ENCODE measurements around the gene PA2G4. TPM values are rescaled to one million over a fixed set of nuclear protein-coding genes. Genes with fewer than 3 reads are reported as not detected.
"Not testable (repeated sequence)": the region's sequence is repeated elsewhere in the genome, so short reads cannot be mapped to it uniquely, and the experiment has no call there.

Gene PA2G4
- total RNA-seq, 2 donors from 2014 or later, result 128 to 161 TPM

DNA sequence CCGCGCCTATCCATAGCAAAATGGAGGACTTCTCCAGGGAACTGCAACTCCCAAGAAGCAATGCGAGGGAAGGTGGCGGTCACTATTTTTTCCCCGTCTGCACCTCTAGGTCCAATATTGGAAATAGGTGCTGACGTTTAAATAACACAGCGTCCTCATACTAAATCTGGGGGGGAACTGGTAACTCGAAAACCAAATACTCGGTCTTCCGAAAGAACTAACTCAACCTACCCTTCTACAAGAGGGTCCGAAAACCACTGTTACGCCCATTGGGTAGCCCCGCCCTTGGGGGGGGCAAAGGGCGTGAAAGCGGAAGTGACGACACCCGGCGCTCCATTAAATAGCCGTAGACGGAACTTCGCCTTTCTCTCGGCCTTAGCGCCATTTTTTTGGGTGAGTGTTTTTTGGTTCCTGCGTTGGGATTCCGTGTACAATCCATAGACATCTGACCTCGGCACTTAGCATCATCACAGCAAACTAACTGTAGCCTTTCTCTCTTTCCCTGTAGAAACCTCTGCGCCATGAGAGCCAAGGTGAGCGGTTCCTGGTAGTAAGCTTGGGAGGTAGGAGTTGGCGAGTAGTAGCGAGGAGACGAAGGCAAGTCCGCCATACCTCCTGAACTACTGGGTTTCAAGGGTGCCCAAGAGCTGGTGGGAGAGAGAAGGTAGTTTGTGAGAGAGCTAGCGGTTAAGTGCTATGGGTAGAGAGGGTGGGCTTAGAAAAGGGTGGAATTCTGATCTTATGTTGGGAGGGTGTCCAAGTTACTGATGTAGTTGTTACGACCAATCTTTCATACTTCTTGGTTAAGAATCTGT lies 12.1 kb downstream of the PA2G4 start, which contains the start of gene RPL41:
Gene RPL41, plus strand, starts transcription at position 367 of the 815 bp plus-strand sequence.
- no peaks in the 10 kb centered on the region for H3K9me3 Mint-ChIP-seq
- no peak for TF ChIP-seq CTCF (conservative IDR thresholded peaks at IDR 0.05)
- Histone ChIP-seq H3K4me1 (ENCODE audit: control insufficient read depth, insufficient read depth, low read length) (peaks cover 5% of the 10 kb centered on the region), H3K4me3 (ENCODE audit: low read length) (peak within 1 kb of the TSS; percentile 93), H3K27me3 (ENCODE audit: control insufficient read depth, insufficient read depth, low read length, poor library complexity, severe bottlenecking) (no peaks in the 10 kb centered on the region), H3K36me3 (ENCODE audit: control insufficient read depth, insufficient read depth, low read length) (peaks cover 43% of the 10 kb centered on the region), H3K27ac (ENCODE audit: low read depth, low read length) (peak within 1 kb of the TSS; percentile 93), H3K9me3 (ENCODE audit: control insufficient read depth, low read length) (no peaks in the 10 kb centered on the region), H3K9ac (ENCODE audit: extremely low read depth, low read length, poor library complexity, severe bottlenecking) (peak within 1 kb of the TSS; percentile 97)
- 0% methylated on average over 7 to 34 of the region's 34 CpGs for WGBS, 2 experiments (ENCODE audit: insufficient coverage in 1 of 2, insufficient read length in 1 of 2)
- DNase-seq, result peak; percentile 98
- H3K4me1 Mint-ChIP-seq, result peaks cover 19% of the 10 kb centered on the region
- H3K27me3 Mint-ChIP-seq (ENCODE audit: insufficient read depth), result no peaks in the 10 kb centered on the region
- H3K36me3 Mint-ChIP-seq (ENCODE audit: low read depth), result peaks cover 53% of the 10 kb centered on the region
- H3K4me3 Mint-ChIP-seq, result peak within 1 kb of the TSS; percentile 96
- H3K27ac Mint-ChIP-seq, result peak within 1 kb of the TSS; percentile 100

DNA sequence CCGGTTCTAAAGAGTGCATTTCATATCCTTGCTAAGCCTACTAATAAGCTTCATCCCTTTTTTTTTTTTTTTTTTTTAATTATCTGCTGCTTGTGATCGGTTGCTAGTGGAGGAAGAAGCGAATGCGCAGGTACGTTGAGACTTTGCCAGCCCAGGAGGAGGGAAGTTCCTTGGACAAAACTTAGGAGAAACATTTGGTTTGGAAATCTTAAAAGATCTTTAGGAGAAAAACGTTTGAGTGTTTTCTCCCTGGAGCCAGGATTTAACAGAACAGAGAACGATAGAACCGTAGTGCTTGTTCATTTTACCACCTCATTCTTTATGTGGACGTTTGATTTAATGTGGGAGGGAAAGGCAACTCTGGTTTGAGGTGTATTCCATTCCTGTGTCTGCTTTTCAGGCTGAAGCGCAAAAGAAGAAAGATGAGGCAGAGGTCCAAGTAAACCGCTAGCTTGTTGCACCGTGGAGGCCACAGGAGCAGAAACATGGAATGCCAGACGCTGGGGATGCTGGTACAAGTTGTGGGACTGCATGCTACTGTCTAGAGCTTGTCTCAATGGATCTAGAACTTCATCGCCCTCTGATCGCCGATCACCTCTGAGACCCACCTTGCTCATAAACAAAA lies 12.8 kb downstream of the PA2G4 start:
- H3K4me1 Mint-ChIP-seq, result peaks cover 19% of the 10 kb centered on the region
- not testable (repeated sequence) for H3K4me1 ChIP-seq (ENCODE audit: control insufficient read depth, insufficient read depth, low read length); DNase-seq; H3K9me3 ChIP-seq (ENCODE audit: control insufficient read depth, low read length); H3K27me3 Mint-ChIP-seq (ENCODE audit: insufficient read depth); H3K9me3 Mint-ChIP-seq; H3K27me3 ChIP-seq (ENCODE audit: control insufficient read depth, insufficient read depth, low read length, poor library complexity, severe bottlenecking)
- Histone ChIP-seq H3K36me3 (ENCODE audit: control insufficient read depth, insufficient read depth, low read length) (peaks cover 41% of the 10 kb centered on the region), H3K27ac (ENCODE audit: low read depth, low read length) (peak overlapping the region; percentile 93), H3K9ac (ENCODE audit: extremely low read depth, low read length, poor library complexity, severe bottlenecking) (peak overlapping the region; percentile 97), H3K4me3 (ENCODE audit: low read length) (peak overlapping the region; percentile 93)
- peak overlapping the region; percentile 96 for H3K4me3 Mint-ChIP-seq
- peaks cover 49% of the 10 kb centered on the region for H3K36me3 Mint-ChIP-seq (ENCODE audit: low read depth)
- 0 to 1% methylated on average over 4 to 10 of the region's 16 CpGs for WGBS, 2 experiments (ENCODE audit: insufficient coverage in 1 of 2, insufficient read length in 1 of 2)
- H3K27ac Mint-ChIP-seq, result peak overlapping the region; percentile 100

- Histone ChIP-seq H3K27ac (ENCODE audit: low read depth, low read length) (peak within 1 kb of the TSS; percentile 93), H3K9me3 (ENCODE audit: control insufficient read depth, low read length) (no peaks in the 10 kb centered on the region), H3K36me3 (ENCODE audit: control insufficient read depth, insufficient read depth, low read length) (peaks cover 33% of the 10 kb centered on the region), H3K4me3 (ENCODE audit: low read length) (peak within 1 kb of the TSS; percentile 93), H3K4me1 (ENCODE audit: control insufficient read depth, insufficient read depth, low read length) (peaks cover 5% of the 10 kb centered on the region), H3K9ac (ENCODE audit: extremely low read depth, low read length, poor library complexity, severe bottlenecking) (peak within 1 kb of the TSS; percentile 97), H3K27me3 (ENCODE audit: control insufficient read depth, insufficient read depth, low read length, poor library complexity, severe bottlenecking) (no peaks in the 10 kb centered on the region)
- H3K27ac Mint-ChIP-seq, result peak within 1 kb of the TSS; percentile 100
- H3K36me3 Mint-ChIP-seq (ENCODE audit: low read depth), result peaks cover 41% of the 10 kb centered on the region
- H3K4me3 Mint-ChIP-seq, result peak within 1 kb of the TSS; percentile 96
- H3K4me1 Mint-ChIP-seq, result peaks cover 19% of the 10 kb centered on the region
- 1% methylated on average over 36 to 61 of the region's 61 CpGs for WGBS, 2 experiments (ENCODE audit: insufficient coverage in 1 of 2, insufficient read length in 1 of 2)
- no peaks in the 10 kb centered on the region for H3K9me3 Mint-ChIP-seq
- peak; percentile 100 for DNase-seq
- peak; percentile 69 for TF ChIP-seq CTCF (conservative IDR thresholded peaks at IDR 0.05)
- no peaks in the 10 kb centered on the region for H3K27me3 Mint-ChIP-seq (ENCODE audit: insufficient read depth)
These were observed 13.7 kb downstream of the PA2G4 start, which contains the start of gene ZC3H10 for GRCh38 chr12:56117778-56118687. ZC3H10 (plus strand) TSS chr12:56118266; CDS start chr12:56120563, 2,297 bp downstream.
